Measurements from ENCODE around the gene GFRA1.

Gene GFRA1

DNA sequence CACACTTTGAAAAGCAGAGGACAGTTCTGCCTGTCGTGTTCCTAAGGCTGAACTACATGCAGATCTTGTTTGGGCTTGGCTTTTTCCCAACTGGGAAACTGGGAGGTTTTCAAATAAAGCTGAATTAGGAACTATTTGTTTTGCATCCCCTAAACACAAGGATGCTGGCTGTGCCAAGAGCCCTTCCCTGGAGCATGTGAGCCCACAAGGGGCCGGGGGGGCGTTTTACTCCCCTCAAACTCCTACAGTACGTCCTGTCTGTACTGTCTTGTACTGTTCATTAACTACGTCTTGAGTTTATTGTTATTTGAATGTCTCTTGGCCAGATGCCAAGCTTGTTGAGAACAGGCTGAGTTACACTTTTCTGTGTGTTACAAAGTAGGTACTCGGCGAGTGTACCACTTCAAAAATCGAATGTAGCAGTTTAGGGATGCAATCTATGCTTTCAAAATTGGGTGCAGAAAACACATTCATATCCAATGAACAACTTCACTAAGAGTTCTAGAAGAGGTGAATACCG, 94.9 kb downstream of the GFRA1 start:
- no peak for TF ChIP-seq CTCF (IDR thresholded peaks at IDR 0.05)
- Histone ChIP-seq H3K27me3 (no peaks in the 10 kb centered on the region), H3K9me3 (no peaks in the 10 kb centered on the region), H3K4me1 (no peaks in the 10 kb centered on the region), H3K36me3 (no peaks in the 10 kb centered on the region), H3K27ac (no peak overlapping the region), H3K4me3 (no peak overlapping the region)
- DNase-seq, result no peak
- intact Hi-C loops (cut with DNase I; ENCODE audit: low total_unique reads), result no loop called here

GRCh38 chr10:116175231-116175630, 97.8 kb downstream of the GFRA1 start:
- no peak overlapping the region for H3K27ac ChIP-seq
- intact Hi-C loops (cut with DNase I; ENCODE audit: low total_unique reads), result no loop called here
- no peak overlapping the region for H3K4me3 ChIP-seq
- H3K36me3 ChIP-seq, result no peaks in the 10 kb centered on the region
- no peak for DNase-seq
- no peak for TF ChIP-seq CTCF (IDR thresholded peaks at IDR 0.05)
- no peaks in the 10 kb centered on the region for H3K27me3 ChIP-seq
- no peaks in the 10 kb centered on the region for H3K9me3 ChIP-seq
- H3K4me1 ChIP-seq, result no peaks in the 10 kb centered on the region

DNA sequence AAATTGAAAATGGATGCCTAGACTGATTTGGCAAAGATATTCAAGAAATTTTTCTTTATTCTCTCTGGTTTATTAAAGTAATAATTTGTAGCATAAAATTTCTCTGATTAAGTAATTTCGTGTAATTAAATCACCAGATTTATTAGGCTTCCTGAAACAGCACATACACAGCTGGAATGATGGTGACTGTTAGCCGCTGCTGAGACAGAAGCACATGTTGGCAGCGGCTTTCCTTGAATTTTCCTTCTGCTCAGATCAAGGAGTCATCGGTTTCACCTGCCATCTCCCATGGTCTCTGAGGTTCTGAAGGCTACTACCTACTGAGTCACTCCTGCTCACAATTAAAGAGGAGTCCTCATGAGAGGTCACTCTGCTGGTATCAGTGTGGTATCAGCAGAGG, 101.5 kb downstream of the GFRA1 start:
- H3K4me1 ChIP-seq, result no peaks in the 10 kb centered on the region
- intact Hi-C loops (cut with DNase I; ENCODE audit: low total_unique reads), result no loop called here
- no peak overlapping the region for H3K4me3 ChIP-seq
- no peak for TF ChIP-seq CTCF (IDR thresholded peaks at IDR 0.05)
- H3K36me3 ChIP-seq, result no peaks in the 10 kb centered on the region
- H3K9me3 ChIP-seq, result peaks cover 0 to 8% (median 0%) of the 10 kb centered on the region in 3 donors
- no peak for DNase-seq
- no peak overlapping the region for H3K27ac ChIP-seq
- H3K27me3 ChIP-seq, result no peaks in the 10 kb centered on the region

GRCh38 chr10:116170815-116171250, 102.2 kb downstream of the GFRA1 start:
- peaks cover 0 to 8% (median 0%) of the 10 kb centered on the region in 3 donors for H3K9me3 ChIP-seq
- H3K4me3 ChIP-seq, result no peak overlapping the region
- no peaks in the 10 kb centered on the region for H3K27me3 ChIP-seq

GRCh38 chr10:116169782-116170445, 103.1 kb downstream of the GFRA1 start:
- Histone ChIP-seq H3K36me3 (no peaks in the 10 kb centered on the region), H3K27ac (no peak overlapping the region), H3K9me3 (peaks cover 0 to 8% (median 0%) of the 10 kb centered on the region in 3 donors), H3K27me3 (no peaks in the 10 kb centered on the region), H3K4me1 (no peaks in the 10 kb centered on the region), H3K4me3 (no peak overlapping the region)
- DNase-seq, result no peak
- no peak for TF ChIP-seq CTCF (IDR thresholded peaks at IDR 0.05)
- intact Hi-C loops (cut with DNase I; ENCODE audit: low total_unique reads), result no loop called here

More at GRCh38 chr10:116170815-116171250, 102.2 kb downstream of the GFRA1 start:
- Histone ChIP-seq H3K36me3 (no peaks in the 10 kb centered on the region), H3K27ac (no peak overlapping the region), H3K4me1 (no peaks in the 10 kb centered on the region)
- no peak for DNase-seq
- no peak for TF ChIP-seq CTCF (IDR thresholded peaks at IDR 0.05)
- intact Hi-C loops (cut with DNase I; ENCODE audit: low total_unique reads), result no loop called here
